IMR-90 (cell line): ENCODE measurements around the gene SMIM5.

Experiments
- POLR2A ChIP-seq: IDR thresholded peaks from 2 replicates; pipeline ENCODE4 v1.6.1; 2012; ENCODE audit warnings: mild to moderate bottlenecking, low read depth, low read length
- TF ChIP-seq, protein P1 (sequence below): conservative IDR thresholded peaks from 2 replicates; pipeline ENCODE4 v1.5.1; 2012; ENCODE audit warnings: mild to moderate bottlenecking, low read depth, low read length, improper control_type of control experiment

GRCh38 chr17:75684924-75685323, 51.7 kb downstream of the SMIM5 start:
- no peak for TF ChIP-seq POLR2A
- TF ChIP-seq, protein P1, sequence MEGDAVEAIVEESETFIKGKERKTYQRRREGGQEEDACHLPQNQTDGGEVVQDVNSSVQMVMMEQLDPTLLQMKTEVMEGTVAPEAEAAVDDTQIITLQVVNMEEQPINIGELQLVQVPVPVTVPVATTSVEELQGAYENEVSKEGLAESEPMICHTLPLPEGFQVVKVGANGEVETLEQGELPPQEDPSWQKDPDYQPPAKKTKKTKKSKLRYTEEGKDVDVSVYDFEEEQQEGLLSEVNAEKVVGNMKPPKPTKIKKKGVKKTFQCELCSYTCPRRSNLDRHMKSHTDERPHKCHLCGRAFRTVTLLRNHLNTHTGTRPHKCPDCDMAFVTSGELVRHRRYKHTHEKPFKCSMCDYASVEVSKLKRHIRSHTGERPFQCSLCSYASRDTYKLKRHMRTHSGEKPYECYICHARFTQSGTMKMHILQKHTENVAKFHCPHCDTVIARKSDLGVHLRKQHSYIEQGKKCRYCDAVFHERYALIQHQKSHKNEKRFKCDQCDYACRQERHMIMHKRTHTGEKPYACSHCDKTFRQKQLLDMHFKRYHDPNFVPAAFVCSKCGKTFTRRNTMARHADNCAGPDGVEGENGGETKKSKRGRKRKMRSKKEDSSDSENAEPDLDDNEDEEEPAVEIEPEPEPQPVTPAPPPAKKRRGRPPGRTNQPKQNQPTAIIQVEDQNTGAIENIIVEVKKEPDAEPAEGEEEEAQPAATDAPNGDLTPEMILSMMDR = no peak
